Thoracic aorta (tissue), 2 donors: Measurements from ENCODE around the gene ATG16L1. TPM values are rescaled to one million over a fixed set of nuclear protein-coding genes. Genes with fewer than 3 reads are reported as not detected.

ENCODE experiments used
- ATAC-seq: fragments of 150-250 bp; one replicate; pipeline ENCODE4 v1.8.0; 2017; ENCODE audit warnings: low read depth; ENCODE audit not compliant: insufficient number of reproducible peaks, low FRiP score
- DNase-seq: peaks from one replicate; pipeline ENCODE4 v3.0.0-alpha.2; 2020; ENCODE audit warnings: low spot score
- H3K27ac ChIP-seq, 2 donors: fragments of 200-600 bp; sonication (generic); 1 replicate in 1 of 2; 2 replicates in 1 of 2; pipeline ENCODE4 v1.5.1; 2016; ENCODE audit warnings: mild to moderate bottlenecking in 2 of 2, moderate library complexity in 2 of 2
- H3K27me3 ChIP-seq: fragments of 200-600 bp; sonication (generic); replicated peaks from 2 replicates; pipeline ENCODE4 v1.6.0; 2016; ENCODE audit warnings: mild to moderate bottlenecking; ENCODE audit not compliant: insufficient read depth
- H3K36me3 ChIP-seq: fragments of 200-600 bp; sonication (generic); one replicate; pipeline ENCODE4 v1.5.1; 2016
- H3K4me1 ChIP-seq, 2 donors: fragments of 200-600 bp; sonication (generic); 1 replicate in 1 of 2; 2 replicates in 1 of 2; pipeline versions ENCODE4 v1.5.1 to v1.6.0; 2016; ENCODE audit warnings: low read depth in 2 of 2, mild to moderate bottlenecking in 1 of 2; ENCODE audit not compliant: control insufficient read depth in 1 of 2
- H3K4me3 ChIP-seq: fragments of 200-600 bp; sonication (generic); 2 replicates; pipeline ENCODE4 v1.5.1; 2016; ENCODE audit warnings: mild to moderate bottlenecking
- H3K9me3 ChIP-seq: fragments of 200-600 bp; sonication (generic); 2 replicates; pipeline ENCODE4 v1.5.1; 2016
- total RNA-seq, 2 donors: library from RNA; depleted of rRNA; stranded (reverse); fragments of >200 nt; gene quantifications; one replicate each; pipeline versions ENCODE4 v1.1.0 to v1.2.3, GENCODE V29; 2016
- TF ChIP-seq, protein P1 (sequence below): fragments of 200-600 bp; sonication (generic); IDR thresholded peaks from one replicate; pipeline ENCODE4 v1.5.1; 2019; ENCODE audit warnings: antibody characterized with exemption

Gene ATG16L1
- total RNA-seq, 2 donors from 2014 or later: 21.8 to 63.2 TPM

DNA sequence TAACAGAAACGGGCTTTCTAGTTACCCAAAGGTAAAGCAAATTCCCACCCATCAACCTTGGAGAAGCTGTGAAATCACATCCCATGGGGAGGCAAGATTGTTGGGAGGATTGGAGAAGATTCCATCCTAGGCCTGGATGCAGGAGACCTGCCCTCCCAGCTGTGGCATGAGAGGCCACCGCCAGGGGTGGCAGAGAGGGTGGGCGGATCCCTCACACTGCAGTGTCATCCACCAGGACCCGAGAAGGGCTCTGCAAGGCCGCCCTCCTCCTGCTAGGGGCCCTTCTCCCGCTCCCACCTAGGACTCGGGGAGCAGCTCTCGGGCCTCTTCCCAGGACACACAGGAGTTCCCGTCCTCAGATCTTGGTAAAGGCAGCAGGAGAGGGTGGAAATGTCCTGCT lies 15.5 kb upstream of the ATG16L1 start:
- H3K4me1 ChIP-seq: no peaks in the 10 kb centered on the region
- no peak overlapping the region for H3K4me3 ChIP-seq
- ATAC-seq (no peak), DNase-seq (no peak)
- TF ChIP-seq, protein P1, sequence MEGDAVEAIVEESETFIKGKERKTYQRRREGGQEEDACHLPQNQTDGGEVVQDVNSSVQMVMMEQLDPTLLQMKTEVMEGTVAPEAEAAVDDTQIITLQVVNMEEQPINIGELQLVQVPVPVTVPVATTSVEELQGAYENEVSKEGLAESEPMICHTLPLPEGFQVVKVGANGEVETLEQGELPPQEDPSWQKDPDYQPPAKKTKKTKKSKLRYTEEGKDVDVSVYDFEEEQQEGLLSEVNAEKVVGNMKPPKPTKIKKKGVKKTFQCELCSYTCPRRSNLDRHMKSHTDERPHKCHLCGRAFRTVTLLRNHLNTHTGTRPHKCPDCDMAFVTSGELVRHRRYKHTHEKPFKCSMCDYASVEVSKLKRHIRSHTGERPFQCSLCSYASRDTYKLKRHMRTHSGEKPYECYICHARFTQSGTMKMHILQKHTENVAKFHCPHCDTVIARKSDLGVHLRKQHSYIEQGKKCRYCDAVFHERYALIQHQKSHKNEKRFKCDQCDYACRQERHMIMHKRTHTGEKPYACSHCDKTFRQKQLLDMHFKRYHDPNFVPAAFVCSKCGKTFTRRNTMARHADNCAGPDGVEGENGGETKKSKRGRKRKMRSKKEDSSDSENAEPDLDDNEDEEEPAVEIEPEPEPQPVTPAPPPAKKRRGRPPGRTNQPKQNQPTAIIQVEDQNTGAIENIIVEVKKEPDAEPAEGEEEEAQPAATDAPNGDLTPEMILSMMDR: no peak
- no peaks in the 10 kb centered on the region for H3K9me3 ChIP-seq
- H3K27me3 ChIP-seq: no peaks in the 10 kb centered on the region
- no peaks in the 10 kb centered on the region for H3K36me3 ChIP-seq
- no peak overlapping the region for H3K27ac ChIP-seq

- Histone ChIP-seq H3K27me3 (no peaks in the 10 kb centered on the region), H3K27ac (no peak overlapping the region), H3K9me3 (no peaks in the 10 kb centered on the region), H3K36me3 (no peaks in the 10 kb centered on the region), H3K4me3 (no peak overlapping the region), H3K4me1 (peaks cover 0 to 6% of the 10 kb centered on the region in 2 donors)
- TF ChIP-seq, protein P1: no peak
- DNase-seq (no peak), ATAC-seq (no peak)
Measured at GRCh38 chr2:233236820-233237589, 14.5 kb upstream of the ATG16L1 start.

- TF ChIP-seq, protein P1: no peak
- no peaks in the 10 kb centered on the region for H3K9me3 ChIP-seq
- no peaks in the 10 kb centered on the region for H3K27me3 ChIP-seq
- no peaks in the 10 kb centered on the region for H3K36me3 ChIP-seq
- DNase-seq (no peak), ATAC-seq (no peak)
- H3K4me3 ChIP-seq: no peak overlapping the region
- H3K4me1 ChIP-seq: peaks cover 0 to 7% of the 10 kb centered on the region in 2 donors
- H3K27ac ChIP-seq: no peak overlapping the region
Measured at GRCh38 chr2:233240897-233241296, 10.6 kb upstream of the ATG16L1 start.

GRCh38 chr2:233241803-233242202 lies 9.7 kb upstream of the ATG16L1 start:
- TF ChIP-seq, protein P1: no peak
- Histone ChIP-seq H3K36me3 (no peaks in the 10 kb centered on the region), H3K9me3 (no peaks in the 10 kb centered on the region), H3K27ac (peak overlapping the region in 1 of 2 donors; percentile 3), H3K27me3 (no peaks in the 10 kb centered on the region), H3K4me3 (no peak overlapping the region), H3K4me1 (peaks cover 0 to 7% of the 10 kb centered on the region in 2 donors)
- ATAC-seq: no peak
- no peak for DNase-seq

DNA sequence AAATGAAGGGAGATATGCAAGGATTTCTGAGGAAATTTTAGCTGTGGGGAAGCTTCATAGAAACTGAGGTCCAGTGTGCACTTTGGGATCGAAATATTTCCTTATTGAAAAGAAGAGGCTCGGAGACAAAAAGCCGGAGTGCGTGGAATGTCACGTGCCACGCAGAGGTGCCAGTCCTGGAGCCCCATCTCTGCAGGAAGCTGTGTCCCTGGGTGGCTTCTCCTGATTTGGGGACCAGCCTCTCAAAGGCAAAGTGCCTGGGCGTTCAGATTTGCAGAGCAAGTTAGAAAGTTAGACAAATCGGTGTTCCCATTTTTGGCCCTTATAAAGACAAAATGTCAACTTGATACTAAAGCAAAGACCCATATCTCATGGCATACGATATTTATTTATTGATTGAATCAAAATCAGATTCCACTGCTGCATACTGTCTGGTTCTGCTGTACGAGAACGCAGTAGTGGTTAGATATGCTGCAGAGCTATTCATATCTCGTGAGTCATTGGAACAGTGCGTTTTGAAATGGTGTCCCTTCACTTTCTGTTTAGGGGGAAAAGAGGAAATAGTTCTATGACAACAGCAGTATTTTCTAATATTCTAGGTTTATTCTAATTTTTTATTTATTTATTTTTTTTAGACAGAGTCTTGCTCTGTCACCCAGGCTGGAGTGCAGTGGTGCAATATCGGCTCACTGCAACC lies 9.1 kb upstream of the ATG16L1 start:
- peaks cover 0 to 7% of the 10 kb centered on the region in 2 donors for H3K4me1 ChIP-seq
- DNase-seq (no peak), ATAC-seq (peak; percentile 48)
- TF ChIP-seq, protein P1: no peak
- no peaks in the 10 kb centered on the region for H3K36me3 ChIP-seq
- no peak overlapping the region for H3K4me3 ChIP-seq
- H3K9me3 ChIP-seq: no peaks in the 10 kb centered on the region
- peak overlapping the region in 1 of 2 donors; percentile 3 for H3K27ac ChIP-seq
- no peaks in the 10 kb centered on the region for H3K27me3 ChIP-seq
